Keratinocyte (primary cell): Measurements from ENCODE around the gene BCL7A. TPM values are rescaled to one million over a fixed set of nuclear protein-coding genes. Genes with fewer than 3 reads are reported as not detected.

ENCODE experiments used
- DNase-seq: peaks from one replicate; pipeline ENCODE4 v3.0.0-alpha.2; 2011; ENCODE audit warnings: low read depth, missing footprints, low spot score
- FAIRE-seq: peaks from 2 replicates; lab custom pipeline; 2011; peaks lifted over from hg19 to GRCh38; lab: Jason Lieb, UNC
- H2AFZ ChIP-seq: 2 replicates; pipeline ENCODE4 v1.6.0; 2012; ENCODE audit warnings: low read length, control low read depth, inconsistent platforms; ENCODE audit not compliant: control insufficient read depth
- H3K27ac ChIP-seq: 2 replicates; pipeline ENCODE4 v1.5.1; 2011; ENCODE audit warnings: low read length; ENCODE audit not compliant: control insufficient read depth, insufficient read depth
- H3K27me3 ChIP-seq: 3 replicates; pipeline ENCODE4 v1.6.0; 2011; ENCODE audit warnings: low read length; ENCODE audit not compliant: control insufficient read depth, insufficient read depth; ENCODE audit errors: extremely low read depth
- H3K36me3 ChIP-seq, 2 experiments: 2 replicates in 1 of 2; 3 replicates in 1 of 2; pipeline ENCODE4 v1.5.1; 2011; ENCODE audit warnings: low read length in 2 of 2, mild to moderate bottlenecking in 1 of 2; ENCODE audit not compliant: control insufficient read depth in 2 of 2, insufficient read depth in 2 of 2; ENCODE audit errors: extremely low read depth in 1 of 2
- H3K4me1 ChIP-seq: 3 replicates; pipeline ENCODE4 v1.5.1; 2011; ENCODE audit warnings: low read length; ENCODE audit not compliant: control insufficient read depth, insufficient read depth; ENCODE audit errors: extremely low read depth
- H3K4me2 ChIP-seq: 3 replicates; pipeline ENCODE4 v1.6.0; 2011; ENCODE audit warnings: low read depth, low read length; ENCODE audit not compliant: control insufficient read depth, insufficient read depth; ENCODE audit errors: extremely low read depth
- H3K4me3 ChIP-seq, 3 experiments: fragments of 200-600 bp in 1 of 3; sonication (generic) in 1 of 3; 2 replicates in 2 of 3; 3 replicates in 1 of 3; pipeline ENCODE4 v1.5.1; 2011 to 2016; ENCODE audit warnings: low read length in 3 of 3, mild to moderate bottlenecking in 3 of 3, control low read depth in 2 of 3, inconsistent platforms in 1 of 3, low read depth in 1 of 3, mixed read lengths in 1 of 3, mixed run types in 1 of 3, moderate library complexity in 1 of 3; ENCODE audit not compliant: control insufficient read depth in 2 of 3, insufficient read depth in 2 of 3; ENCODE audit errors: extremely low read depth in 1 of 3
- H3K79me2 ChIP-seq: 2 replicates; pipeline ENCODE4 v1.6.0; 2012; ENCODE audit warnings: low read length; ENCODE audit not compliant: control insufficient read depth, insufficient read depth
- H3K9ac ChIP-seq: 3 replicates; pipeline ENCODE4 v1.6.0; 2011; ENCODE audit warnings: low read length; ENCODE audit not compliant: control insufficient read depth, insufficient read depth; ENCODE audit errors: extremely low read depth
- H3K9me1 ChIP-seq: 3 replicates; pipeline ENCODE4 v1.6.0; 2011; ENCODE audit warnings: low read length; ENCODE audit not compliant: control insufficient read depth, insufficient read depth; ENCODE audit errors: extremely low read depth
- H3K9me3 ChIP-seq: 2 replicates; pipeline ENCODE4 v1.5.1; 2012; ENCODE audit warnings: low read depth, low read length; ENCODE audit not compliant: control insufficient read depth
- H4K20me1 ChIP-seq: 3 replicates; pipeline ENCODE4 v1.6.0; 2011; ENCODE audit warnings: low read length; ENCODE audit not compliant: control insufficient read depth, insufficient read depth; ENCODE audit errors: extremely low read depth
- EZH2 ChIP-seq: IDR thresholded peaks from one replicate; pipeline ENCODE4 v1.6.1; 2012; ENCODE audit warnings: inconsistent platforms, mild to moderate bottlenecking, low read length, moderate library complexity
- dilution Hi-C: fragments of 300-500 bp; cut with MboI; formaldehyde crosslinking; loops from one replicate; pipeline ENCODE4 v1.7.0; 2020; ENCODE audit warnings: low sequenced_read_pairs; ENCODE audit not compliant: extremely low pct_ligation_motif_present
- polyA plus RNA-seq, 5 experiments: library from polyadenylated mRNA; depleted of rRNA in 3 of 5; stranded (reverse) in 3 of 5; stranded (forward) in 1 of 5; unstranded in 1 of 5; fragments of >200 nt; gene quantifications; 1 replicate in 1 of 5; 2 replicates in 3 of 5; 3 replicates in 1 of 5; pipeline versions ENCODE4 v1.2.1 to v1.2.3, GENCODE V29; 2011 to 2012; ENCODE audit warnings: missing spikeins in 2 of 5, low read depth in 1 of 5, low replicate concordance in 1 of 5
- TF ChIP-seq, protein P1 (sequence below), 3 experiments: IDR thresholded peaks in 1 of 3; conservative IDR thresholded peaks in 1 of 3; optimal IDR thresholded peaks in 1 of 3; 2 replicates in 2 of 3; 3 replicates in 1 of 3; pipeline versions ENCODE3 to v1.5.1; 2011; ENCODE audit warnings: low read length in 3 of 3, mild to moderate bottlenecking in 3 of 3, moderate library complexity in 2 of 3, control low read depth in 1 of 3, inconsistent platforms in 1 of 3; ENCODE audit not compliant: insufficient read depth in 2 of 3; ENCODE audit errors: extremely low read depth in 1 of 3

The BCL7A gene
- polyA plus RNA-seq, 1 donor (not counting 4 experiments of a cell fraction or from before 2014, with no cell fraction given) = 12.8 TPM

DNA sequence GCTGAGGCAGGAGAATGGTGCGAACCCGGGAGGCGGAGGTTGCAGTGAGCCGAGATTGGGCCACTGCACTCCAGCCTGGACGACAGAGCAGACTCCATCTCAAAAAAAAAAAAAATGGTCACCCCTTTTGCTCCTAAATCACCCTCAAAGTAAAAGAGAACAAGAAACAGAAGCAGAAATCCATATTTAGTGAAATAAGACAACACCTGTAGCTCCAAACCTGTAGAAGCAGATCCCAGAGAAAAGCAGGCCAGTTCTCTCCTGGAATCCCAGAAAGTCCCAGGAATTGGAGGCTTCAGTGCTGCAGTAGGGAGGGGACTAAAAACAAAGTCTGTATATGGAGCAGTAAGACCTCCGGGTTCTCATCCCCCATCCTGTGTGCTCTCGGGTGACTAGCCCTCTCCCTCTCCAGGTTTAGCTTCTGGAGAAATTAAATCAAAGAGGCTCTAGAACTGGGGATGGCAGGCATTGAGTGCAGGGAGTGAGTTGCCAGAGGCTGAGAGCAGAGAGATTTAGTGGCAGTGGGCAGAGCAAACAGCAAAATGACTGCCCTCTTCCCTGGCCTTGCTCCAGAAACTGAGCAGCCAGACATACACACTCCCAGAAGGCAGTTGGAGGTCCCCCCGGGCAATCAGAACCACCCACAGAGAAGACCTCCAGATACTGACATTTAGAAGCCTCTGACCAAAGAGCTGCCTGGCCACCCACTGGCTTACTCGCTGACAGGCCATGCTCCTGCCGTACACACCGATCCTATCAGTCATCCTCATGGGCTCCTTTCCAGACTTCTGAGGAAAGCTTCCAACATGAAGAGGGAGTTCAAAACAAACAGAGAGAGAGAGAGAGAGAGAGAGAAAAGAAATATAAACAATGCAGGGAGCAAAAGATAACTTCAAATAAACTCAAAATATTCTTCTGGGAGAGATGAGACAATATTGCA lies 50.6 kb downstream of the BCL7A start:
- peaks cover 15% of the 10 kb centered on the region for H3K4me1 ChIP-seq
- dilution Hi-C loops = no loop called here
- DNase-seq (no peak), FAIRE-seq (peak; percentile 60)
- H3K36me3 ChIP-seq = no peaks in the 10 kb centered on the region
- H3K4me3 ChIP-seq = no peak overlapping the region
- TF ChIP-seq EZH2 = no peak
- TF ChIP-seq, protein P1, sequence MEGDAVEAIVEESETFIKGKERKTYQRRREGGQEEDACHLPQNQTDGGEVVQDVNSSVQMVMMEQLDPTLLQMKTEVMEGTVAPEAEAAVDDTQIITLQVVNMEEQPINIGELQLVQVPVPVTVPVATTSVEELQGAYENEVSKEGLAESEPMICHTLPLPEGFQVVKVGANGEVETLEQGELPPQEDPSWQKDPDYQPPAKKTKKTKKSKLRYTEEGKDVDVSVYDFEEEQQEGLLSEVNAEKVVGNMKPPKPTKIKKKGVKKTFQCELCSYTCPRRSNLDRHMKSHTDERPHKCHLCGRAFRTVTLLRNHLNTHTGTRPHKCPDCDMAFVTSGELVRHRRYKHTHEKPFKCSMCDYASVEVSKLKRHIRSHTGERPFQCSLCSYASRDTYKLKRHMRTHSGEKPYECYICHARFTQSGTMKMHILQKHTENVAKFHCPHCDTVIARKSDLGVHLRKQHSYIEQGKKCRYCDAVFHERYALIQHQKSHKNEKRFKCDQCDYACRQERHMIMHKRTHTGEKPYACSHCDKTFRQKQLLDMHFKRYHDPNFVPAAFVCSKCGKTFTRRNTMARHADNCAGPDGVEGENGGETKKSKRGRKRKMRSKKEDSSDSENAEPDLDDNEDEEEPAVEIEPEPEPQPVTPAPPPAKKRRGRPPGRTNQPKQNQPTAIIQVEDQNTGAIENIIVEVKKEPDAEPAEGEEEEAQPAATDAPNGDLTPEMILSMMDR (optimal IDR thresholded peaks at IDR 0.05 in 1 of 3, IDR thresholded peaks at IDR 0.05 in 1 of 3, conservative IDR thresholded peaks at IDR 0.05 in 1 of 3; ENCODE audit: extremely low read depth in 1 of 3, insufficient read depth in 2 of 3, low read length in 3 of 3) = no peak
- H3K79me2 ChIP-seq = no peaks in the 10 kb centered on the region
- no peaks in the 10 kb centered on the region for H3K9me3 ChIP-seq
- no peaks in the 10 kb centered on the region for H4K20me1 ChIP-seq
- H3K27me3 ChIP-seq = no peaks in the 10 kb centered on the region
- peak overlapping the region; percentile 36 for H3K27ac ChIP-seq
- H3K9ac ChIP-seq = peak overlapping the region; percentile 44
- peak overlapping the region; percentile 71 for H2AFZ ChIP-seq
- peak overlapping the region; percentile 56 for H3K4me2 ChIP-seq
- no peaks in the 10 kb centered on the region for H3K9me1 ChIP-seq

DNA sequence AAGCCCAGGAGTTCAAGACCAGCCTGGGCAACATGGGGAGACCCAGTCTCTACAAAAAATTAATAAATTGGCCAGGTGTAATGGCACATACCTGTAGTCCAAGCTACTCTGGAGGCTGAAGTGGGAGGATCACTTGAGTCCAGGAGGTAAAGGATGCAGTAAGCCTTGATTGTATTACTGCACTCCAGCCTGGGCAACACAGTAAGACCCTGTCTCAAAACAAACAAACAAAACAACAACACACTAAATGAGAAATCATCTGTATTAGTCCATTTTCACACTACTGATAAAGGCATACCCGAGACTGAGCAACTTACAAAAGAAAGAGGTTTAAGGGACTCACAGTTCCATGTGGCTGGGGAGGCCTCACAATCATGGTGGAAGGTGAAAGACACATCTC lies 52.1 kb downstream of the BCL7A start:
- Histone ChIP-seq H3K9ac (no peak overlapping the region), H3K27ac (no peak overlapping the region), H4K20me1 (no peaks in the 10 kb centered on the region), H3K9me1 (no peaks in the 10 kb centered on the region), H3K79me2 (peaks cover 2% of the 10 kb centered on the region), H3K36me3 (no peaks in the 10 kb centered on the region), H3K4me2 (no peak overlapping the region), H3K9me3 (no peaks in the 10 kb centered on the region), H3K4me3 (no peak overlapping the region), H3K4me1 (peaks cover 20% of the 10 kb centered on the region), H3K27me3 (no peaks in the 10 kb centered on the region), H2AFZ (no peak overlapping the region)
- no peak for TF ChIP-seq EZH2
- TF ChIP-seq, protein P1 (optimal IDR thresholded peaks at IDR 0.05 in 1 of 3, IDR thresholded peaks at IDR 0.05 in 1 of 3, conservative IDR thresholded peaks at IDR 0.05 in 1 of 3; ENCODE audit: extremely low read depth in 1 of 3, insufficient read depth in 2 of 3, low read length in 3 of 3) = no peak
- DNase-seq (no peak), FAIRE-seq (no peak)
- dilution Hi-C loops = no loop called here
